IMR-90 (cell line): ENCODE measurements around the gene NOL4L. TPM values are rescaled to one million over a fixed set of nuclear protein-coding genes. Genes with fewer than 3 reads are reported as not detected.

Experiments used
- ATAC-seq: fragments of 200-7000 bp; cut with Tn5 transposase; 2 replicates; pipeline ENCODE4 v1.9.1; 2020; ENCODE audit warnings: low read depth, mild to moderate bottlenecking, moderate library complexity
- BruUV-seq: library from RNA; stranded (reverse); fragments of 400-500 nt; replicated peaks from 2 replicates; lab custom pipeline; 2021; lab: Mats Ljungman, UMichigan
- CTCF ChIA-PET: fragments of 300-600 bp; formaldehyde crosslinking; extraction: SDS; loops from one replicate; lab custom pipeline; 2021; ENCODE audit warnings: antibody characterized with exemption; lab: Yijun Ruan, JAX
- POLR2A ChIA-PET: fragments of 300-600 bp; sonication (Branson Sonifier 250); formaldehyde crosslinking; loops from one replicate; lab custom pipeline; 2022; ENCODE audit warnings: antibody characterized with exemption; ENCODE audit not compliant: unreplicated experiment; lab: Charles Lee
- DNase-seq: peaks from one replicate; pipeline ENCODE4 v3.0.0; 2013
- H2AFZ ChIP-seq: replicated peaks from 2 replicates; pipeline ENCODE3; 2013; ENCODE audit warnings: low read length, mild to moderate bottlenecking; ENCODE audit not compliant: poor library complexity
- H2AK5ac ChIP-seq: 2 replicates; pipeline ENCODE4 v1.6.1; 2013; ENCODE audit warnings: low read depth, low read length, inconsistent platforms
- H2AK9ac ChIP-seq: replicated peaks from 2 replicates; pipeline ENCODE3; 2013; ENCODE audit warnings: mild to moderate bottlenecking, low read depth, low read length, moderate library complexity; ENCODE audit not compliant: poor library complexity
- H2BK120ac ChIP-seq: 2 replicates; pipeline ENCODE4 v1.6.1; 2013; ENCODE audit warnings: low read depth, low read length, inconsistent platforms
- H2BK15ac ChIP-seq: 3 replicates; pipeline ENCODE4 v1.6.1; 2013; ENCODE audit warnings: low read depth, low read length, inconsistent platforms
- H2BK20ac ChIP-seq: 2 replicates; pipeline ENCODE4 v1.6.1; 2013; ENCODE audit warnings: low read depth, mild to moderate bottlenecking, inconsistent platforms, low read length, moderate library complexity
- H2BK5ac ChIP-seq: 2 replicates; pipeline ENCODE4 v1.6.1; 2013; ENCODE audit warnings: mild to moderate bottlenecking, low read depth, low read length, inconsistent platforms; ENCODE audit not compliant: poor library complexity, severe bottlenecking
- H3K14ac ChIP-seq: replicated peaks from 2 replicates; pipeline ENCODE4 v1.6.1; 2013; ENCODE audit warnings: low read depth, low read length, inconsistent platforms
- H3K18ac ChIP-seq: 2 replicates; pipeline ENCODE4 v1.6.1; 2013; ENCODE audit warnings: low read depth, low read length, control low read depth
- H3K23ac ChIP-seq: 2 replicates; pipeline ENCODE4 v1.6.1; 2013; ENCODE audit warnings: low read depth, low read length, inconsistent platforms
- H3K27ac ChIP-seq: 2 replicates; pipeline ENCODE4 v1.5.1; 2013; ENCODE audit warnings: mild to moderate bottlenecking, control low read depth, low read length; ENCODE audit not compliant: insufficient read depth
- H3K27me3 ChIP-seq: 2 replicates; pipeline ENCODE4 v1.6.1; 2013; ENCODE audit warnings: low read length; ENCODE audit not compliant: control insufficient read depth, insufficient read depth
- H3K36me3 ChIP-seq: 2 replicates; pipeline ENCODE4 v1.6.1; 2013; ENCODE audit warnings: low read length, mixed read lengths; ENCODE audit not compliant: control insufficient read depth, insufficient read depth
- H3K4ac ChIP-seq: 2 replicates; pipeline ENCODE4 v1.6.1; 2013; ENCODE audit warnings: low read depth, low read length, inconsistent platforms
- H3K4me1 ChIP-seq: 2 replicates; pipeline ENCODE4 v1.6.1; 2013; ENCODE audit warnings: low read length, mixed read lengths; ENCODE audit not compliant: control insufficient read depth, insufficient read depth
- H3K4me2 ChIP-seq: 2 replicates; pipeline ENCODE4 v1.6.1; 2013; ENCODE audit warnings: low read depth, mild to moderate bottlenecking, control low read depth, low read length, moderate library complexity
- H3K4me3 ChIP-seq: 2 replicates; pipeline ENCODE4 v1.5.1; 2013; ENCODE audit warnings: low read depth, mild to moderate bottlenecking, control low read depth, low read length, moderate library complexity; ENCODE audit not compliant: insufficient read depth
- H3K56ac ChIP-seq: 2 replicates; pipeline ENCODE4 v1.6.1; 2013; ENCODE audit warnings: low read length, inconsistent platforms; ENCODE audit not compliant: insufficient read depth; ENCODE audit errors: extremely low read depth
- H3K79me1 ChIP-seq, 2 experiments: 2 replicates each; pipeline ENCODE4 v1.6.1; 2013; ENCODE audit warnings: low read length in 2 of 2, inconsistent platforms in 1 of 2, low read depth in 1 of 2
- H3K9ac ChIP-seq: 2 replicates; pipeline ENCODE4 v1.6.1; 2013; ENCODE audit warnings: low read depth, low read length, control low read depth
- H3K9me1 ChIP-seq: 2 replicates; pipeline ENCODE4 v1.6.1; 2013; ENCODE audit warnings: low read length, inconsistent platforms; ENCODE audit not compliant: insufficient read depth
- H3K9me3 ChIP-seq: 2 replicates; pipeline ENCODE4 v1.6.1; 2013; ENCODE audit warnings: low read length; ENCODE audit not compliant: control insufficient read depth, insufficient read depth
- H4K20me1 ChIP-seq: 2 replicates; pipeline ENCODE4 v1.6.1; 2013; ENCODE audit warnings: low read length, inconsistent platforms; ENCODE audit not compliant: insufficient read depth
- H4K5ac ChIP-seq: 2 replicates; pipeline ENCODE4 v1.6.1; 2013; ENCODE audit warnings: mild to moderate bottlenecking, low read depth, low read length, control low read depth
- H4K8ac ChIP-seq, 2 experiments: 2 replicates each; pipeline ENCODE4 v1.6.1; 2013; ENCODE audit warnings: low read depth in 2 of 2, low read length in 2 of 2, control low read depth in 1 of 2, inconsistent platforms in 1 of 2
- H4K91ac ChIP-seq: 2 replicates; pipeline ENCODE4 v1.6.1; 2013; ENCODE audit warnings: low read depth, low read length, inconsistent platforms; ENCODE audit not compliant: insufficient read depth
- BHLHE40 ChIP-seq: fragments of 150-350 bp; IDR thresholded peaks from 2 replicates; pipeline ENCODE4 v1.6.1; 2016; ENCODE audit warnings: mild to moderate bottlenecking, low read depth, low read length
- CEBPB ChIP-seq: IDR thresholded peaks from 2 replicates; pipeline ENCODE4 v1.6.1; 2012; ENCODE audit warnings: low read depth, low read length, improper control_type of control experiment
- CHD1 ChIP-seq: IDR thresholded peaks from 2 replicates; pipeline ENCODE4 v1.6.1; 2012; ENCODE audit warnings: low read depth, low read length, improper control_type of control experiment
- FOS ChIP-seq: fragments of 150-350 bp; IDR thresholded peaks from 2 replicates; pipeline ENCODE4 v1.6.1; 2016; ENCODE audit warnings: low read depth, low read length
- MAFK ChIP-seq: IDR thresholded peaks from 2 replicates; pipeline ENCODE4 v1.6.1; 2012; ENCODE audit warnings: low read depth, low read length, improper control_type of control experiment
- MAZ ChIP-seq: IDR thresholded peaks from 2 replicates; pipeline ENCODE4 v1.6.1; 2012; ENCODE audit warnings: low read depth, mild to moderate bottlenecking, low read length, improper control_type of control experiment, moderate library complexity, borderline replicate concordance
- MXI1 ChIP-seq: IDR thresholded peaks from 2 replicates; pipeline ENCODE4 v1.6.1; 2012; ENCODE audit warnings: low read depth, mild to moderate bottlenecking, low read length, moderate library complexity, borderline replicate concordance
- NFE2L2 ChIP-seq: fragments of 150-350 bp; IDR thresholded peaks from 2 replicates; pipeline ENCODE4 v1.6.1; 2016; ENCODE audit warnings: low read depth, mild to moderate bottlenecking, low read length
- POLR2A ChIP-seq: IDR thresholded peaks from 2 replicates; pipeline ENCODE4 v1.6.1; 2012; ENCODE audit warnings: mild to moderate bottlenecking, low read depth, low read length
- RAD21 ChIP-seq: IDR thresholded peaks from 2 replicates; pipeline ENCODE4 v1.6.1; 2012; ENCODE audit warnings: low read length, improper control_type of control experiment
- RCOR1 ChIP-seq: IDR thresholded peaks from 2 replicates; pipeline ENCODE4 v1.6.1; 2012; ENCODE audit warnings: mild to moderate bottlenecking, low read length, improper control_type of control experiment; ENCODE audit not compliant: insufficient replicate concordance
- RFX5 ChIP-seq: IDR thresholded peaks from 2 replicates; pipeline ENCODE4 v1.8.0; 2012; ENCODE audit warnings: low read depth, mild to moderate bottlenecking, low read length, moderate library complexity
- SMC3 ChIP-seq: fragments of 150-350 bp; IDR thresholded peaks from 2 replicates; pipeline ENCODE4 v1.6.1; 2016; ENCODE audit warnings: low read depth, mild to moderate bottlenecking, antibody characterized with exemption, low read length, moderate library complexity
- WGBS, 2 experiments: methylation state at CpG; one replicate each; pipeline versions ENCODE4 v1.1.5 to v1.1.7; 2013; ENCODE audit warnings: missing lambda C conversion rate in 2 of 2; ENCODE audit not compliant: insufficient read length in 1 of 2; ENCODE audit errors: extremely low coverage in 2 of 2; 5-methylcytosine and 5-hydroxymethylcytosine counted together
- dilution Hi-C: fragments of 300-500 bp; cut with HindIII; formaldehyde crosslinking; loops from one replicate; pipeline ENCODE4 v1.14.3; 2018; ENCODE audit warnings: low sequenced_read_pairs; ENCODE audit not compliant: unreplicated experiment
- in situ Hi-C: fragments of 300-500 bp; cut with MboI; formaldehyde crosslinking; loops from 3 replicates; pipeline ENCODE4 v1.14.3; 2019; ENCODE audit warnings: low sequenced_read_pairs, inconsistent platforms, mixed read lengths
- intact Hi-C: fragments of 100-400 bp; cut with micrococcal nuclease; formaldehyde crosslinking; loops from 2 replicates; pipeline ENCODE4 v1.10.0; 2022
- polyA plus RNA-seq, 3 experiments: library from polyadenylated mRNA; depleted of rRNA; stranded (reverse); fragments of >200 nt; gene quantifications; 2 replicates each; pipeline ENCODE4 v1.2.3, GENCODE V29; 2012; ENCODE audit warnings: low replicate concordance in 1 of 3
- total RNA-seq: library from RNA; depleted of rRNA; stranded (reverse); fragments of >200 nt; gene quantifications from 2 replicates; pipeline ENCODE4 v1.2.3, GENCODE V29; 2012
- TF ChIP-seq, protein P1 (sequence below): conservative IDR thresholded peaks from 2 replicates; pipeline ENCODE4 v1.5.1; 2012; ENCODE audit warnings: mild to moderate bottlenecking, low read depth, low read length, improper control_type of control experiment
- TF ChIP-seq, protein P2 (sequence below): fragments of 150-350 bp; IDR thresholded peaks from 2 replicates; pipeline ENCODE4 v1.6.1; 2017; ENCODE audit warnings: mild to moderate bottlenecking, antibody characterized with exemption, low read length, low read depth
- TF ChIP-seq, protein P3 (sequence below): fragments of 150-350 bp; IDR thresholded peaks from 2 replicates; pipeline ENCODE4 v1.6.1; 2016; ENCODE audit warnings: low read depth, mild to moderate bottlenecking, low read length, moderate library complexity, borderline replicate concordance

NOL4L gene
- total and polyA plus RNA-seq, 2 of the 4 experiments (the other 2 are of a cell fraction) = 4.7 to 13.3 TPM

DNA sequence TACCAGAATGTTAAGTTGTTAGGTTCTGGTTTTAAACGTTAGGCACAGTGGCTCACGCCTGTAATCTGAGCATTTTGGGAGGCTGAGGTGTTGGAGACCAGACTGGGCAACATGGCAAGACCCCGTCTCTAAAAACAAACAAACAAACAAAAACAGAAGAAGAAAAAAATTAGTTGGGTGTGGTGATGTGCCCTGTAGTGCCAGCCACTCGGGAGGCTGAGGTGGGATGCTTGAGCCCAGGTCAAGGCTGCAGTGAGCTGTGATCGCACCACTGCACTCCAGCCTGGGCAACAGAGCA, 19.4 kb downstream of the NOL4L start:
- intact Hi-C loops = no loop called here

More for the DNA sequence above, 19.4 kb downstream of the NOL4L start:
- Histone ChIP-seq H3K23ac (no peak overlapping the region), H4K5ac (no peak overlapping the region), H3K4me1 (no peaks in the 10 kb centered on the region), H3K4ac (no peak overlapping the region), H4K8ac (no peak overlapping the region), H3K4me2 (no peak overlapping the region), H4K91ac (no peak overlapping the region), H2BK120ac (no peak overlapping the region), H3K9me1 (peaks cover 4% of the 10 kb centered on the region; the same call in 1 of the 2 replicates), H3K9ac (no peak overlapping the region), H3K9me3 (no peaks in the 10 kb centered on the region), H3K79me1 (no peaks in the 10 kb centered on the region; a peak in 1 of 4 replicates), H2AFZ (no peak overlapping the region), H3K27me3 (no peaks in the 10 kb centered on the region; the same call in 1 of the 2 replicates), H3K56ac (no peak overlapping the region), H3K14ac (no peak overlapping the region), H2BK5ac (no peak overlapping the region), H2BK15ac (no peak overlapping the region), H3K36me3 (no peaks in the 10 kb centered on the region), H3K4me3 (no peak overlapping the region), H3K18ac (no peak overlapping the region), H2BK20ac (no peak overlapping the region), H2AK5ac (no peak overlapping the region), H3K27ac (no peak overlapping the region), H4K20me1 (0 out of 2 replicates have a peak, but pooled peaks cover 12% of the 10 kb centered on the region), H2AK9ac (no peak overlapping the region)
- TF ChIP-seq POLR2A (no peak), BHLHE40 (no peak), SMC3 (no peak), MAZ (no peak), RFX5 (no peak), RAD21 (no peak), CHD1 (no peak), FOS (no peak), NFE2L2 (no peak), CEBPB (no peak), MAFK (no peak), RCOR1 (no peak), MXI1 (no peak)
- TF ChIP-seq, protein P1, sequence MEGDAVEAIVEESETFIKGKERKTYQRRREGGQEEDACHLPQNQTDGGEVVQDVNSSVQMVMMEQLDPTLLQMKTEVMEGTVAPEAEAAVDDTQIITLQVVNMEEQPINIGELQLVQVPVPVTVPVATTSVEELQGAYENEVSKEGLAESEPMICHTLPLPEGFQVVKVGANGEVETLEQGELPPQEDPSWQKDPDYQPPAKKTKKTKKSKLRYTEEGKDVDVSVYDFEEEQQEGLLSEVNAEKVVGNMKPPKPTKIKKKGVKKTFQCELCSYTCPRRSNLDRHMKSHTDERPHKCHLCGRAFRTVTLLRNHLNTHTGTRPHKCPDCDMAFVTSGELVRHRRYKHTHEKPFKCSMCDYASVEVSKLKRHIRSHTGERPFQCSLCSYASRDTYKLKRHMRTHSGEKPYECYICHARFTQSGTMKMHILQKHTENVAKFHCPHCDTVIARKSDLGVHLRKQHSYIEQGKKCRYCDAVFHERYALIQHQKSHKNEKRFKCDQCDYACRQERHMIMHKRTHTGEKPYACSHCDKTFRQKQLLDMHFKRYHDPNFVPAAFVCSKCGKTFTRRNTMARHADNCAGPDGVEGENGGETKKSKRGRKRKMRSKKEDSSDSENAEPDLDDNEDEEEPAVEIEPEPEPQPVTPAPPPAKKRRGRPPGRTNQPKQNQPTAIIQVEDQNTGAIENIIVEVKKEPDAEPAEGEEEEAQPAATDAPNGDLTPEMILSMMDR = no peak
- TF ChIP-seq, protein P2, sequence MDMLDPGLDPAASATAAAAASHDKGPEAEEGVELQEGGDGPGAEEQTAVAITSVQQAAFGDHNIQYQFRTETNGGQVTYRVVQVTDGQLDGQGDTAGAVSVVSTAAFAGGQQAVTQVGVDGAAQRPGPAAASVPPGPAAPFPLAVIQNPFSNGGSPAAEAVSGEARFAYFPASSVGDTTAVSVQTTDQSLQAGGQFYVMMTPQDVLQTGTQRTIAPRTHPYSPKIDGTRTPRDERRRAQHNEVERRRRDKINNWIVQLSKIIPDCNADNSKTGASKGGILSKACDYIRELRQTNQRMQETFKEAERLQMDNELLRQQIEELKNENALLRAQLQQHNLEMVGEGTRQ = no peak
- TF ChIP-seq, protein P3, sequence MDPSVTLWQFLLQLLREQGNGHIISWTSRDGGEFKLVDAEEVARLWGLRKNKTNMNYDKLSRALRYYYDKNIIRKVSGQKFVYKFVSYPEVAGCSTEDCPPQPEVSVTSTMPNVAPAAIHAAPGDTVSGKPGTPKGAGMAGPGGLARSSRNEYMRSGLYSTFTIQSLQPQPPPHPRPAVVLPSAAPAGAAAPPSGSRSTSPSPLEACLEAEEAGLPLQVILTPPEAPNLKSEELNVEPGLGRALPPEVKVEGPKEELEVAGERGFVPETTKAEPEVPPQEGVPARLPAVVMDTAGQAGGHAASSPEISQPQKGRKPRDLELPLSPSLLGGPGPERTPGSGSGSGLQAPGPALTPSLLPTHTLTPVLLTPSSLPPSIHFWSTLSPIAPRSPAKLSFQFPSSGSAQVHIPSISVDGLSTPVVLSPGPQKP = no peak
- no TSS peak for BruUV-seq
- DNase-seq = no peak
- in situ Hi-C loops = no loop called here
- ChIA-PET POLR2A (no interaction called here), CTCF (interaction anchor here (0.6 kb wide), 1 partner anchor 68 kb away, joined by 3 read pairs; no protein-coding TSS in a partner anchor)
- WGBS, 2 experiments = no CpG with 5 or more reads among the region's 5 CpGs
- dilution Hi-C loops = no loop called here
- ATAC-seq = no peak
